DOHH2 (cell line): ENCODE data around the gene RSBN1.

Experiments
- H3F3A ChIP-seq: fragments of 200-600 bp; sonication (generic), shearing (Covaris generic); 2 replicates; pipeline ENCODE4 v1.6.0; 2016; ENCODE audit warnings: antibody characterized with exemption, mild to moderate bottlenecking; ENCODE audit not compliant: control insufficient read depth, insufficient read depth
- H3K27ac ChIP-seq: fragments of 200-600 bp; sonication (generic); 2 replicates; pipeline ENCODE4 v1.5.1; 2014; ENCODE audit warnings: low read depth, mild to moderate bottlenecking, low read length, moderate library complexity
- H3K27me3 ChIP-seq: fragments of 200-600 bp; sonication (generic); 2 replicates; pipeline ENCODE4 v1.6.1; 2014; ENCODE audit warnings: mild to moderate bottlenecking, low read length, mixed read lengths; ENCODE audit not compliant: control insufficient read depth
- H3K36me3 ChIP-seq: fragments of 200-600 bp; sonication (generic); 2 replicates; pipeline ENCODE4 v1.6.1; 2014; ENCODE audit warnings: mild to moderate bottlenecking, low read length, moderate library complexity, mixed read lengths; ENCODE audit not compliant: control insufficient read depth
- H3K4me1 ChIP-seq: fragments of 200-600 bp; sonication (generic); 2 replicates; pipeline ENCODE4 v1.6.1; 2014; ENCODE audit warnings: mild to moderate bottlenecking, low read length, mixed read lengths; ENCODE audit not compliant: control insufficient read depth
- H3K4me2 ChIP-seq: fragments of 200-600 bp; sonication (generic); 2 replicates; pipeline ENCODE4 v1.6.0; 2014; ENCODE audit warnings: mild to moderate bottlenecking, low read length, moderate library complexity
- H3K4me3 ChIP-seq: fragments of 200-600 bp; sonication (generic); 2 replicates; pipeline ENCODE4 v1.5.1; 2014; ENCODE audit warnings: mild to moderate bottlenecking, low read length, mixed read lengths
- H3K79me2 ChIP-seq: fragments of 200-600 bp; sonication (generic); 2 replicates; pipeline ENCODE4 v1.6.1; 2014; ENCODE audit warnings: mild to moderate bottlenecking, low read length, mixed read lengths; ENCODE audit not compliant: control insufficient read depth
- H3K9me2 ChIP-seq: fragments of 200-600 bp; sonication (generic); replicated peaks from 2 replicates; pipeline ENCODE4 v1.6.1; 2014; ENCODE audit warnings: mild to moderate bottlenecking, low read length, mixed read lengths; ENCODE audit not compliant: control insufficient read depth
- H3K9me3 ChIP-seq: fragments of 200-600 bp; sonication (generic); 2 replicates; pipeline ENCODE4 v1.6.1; 2014; ENCODE audit warnings: antibody characterized with exemption, low read length, mixed read lengths; ENCODE audit not compliant: control insufficient read depth, insufficient read depth
- H4K20me1 ChIP-seq: fragments of 200-600 bp; sonication (generic); 2 replicates; pipeline ENCODE4 v1.6.0; 2014; ENCODE audit warnings: low read depth, mild to moderate bottlenecking, antibody characterized with exemption, low read length, moderate library complexity; ENCODE audit not compliant: control insufficient read depth, insufficient read depth
- EZH2phosphoT487 ChIP-seq: fragments of 200-600 bp; sonication (generic); IDR thresholded peaks from 2 replicates; pipeline ENCODE4 v1.6.1; 2017; ENCODE audit warnings: borderline replicate concordance, mild to moderate bottlenecking, antibody characterized with exemption, low read length, moderate library complexity, mixed read lengths
- TF ChIP-seq, protein P1 (sequence below): fragments of 200-600 bp; sonication (generic); IDR thresholded peaks from one replicate; pipeline ENCODE4 v1.5.1; 2014; ENCODE audit warnings: antibody characterized with exemption, mild to moderate bottlenecking, low read depth, low read length; ENCODE audit not compliant: poor library complexity, severe bottlenecking

RSBN1 gene

DNA sequence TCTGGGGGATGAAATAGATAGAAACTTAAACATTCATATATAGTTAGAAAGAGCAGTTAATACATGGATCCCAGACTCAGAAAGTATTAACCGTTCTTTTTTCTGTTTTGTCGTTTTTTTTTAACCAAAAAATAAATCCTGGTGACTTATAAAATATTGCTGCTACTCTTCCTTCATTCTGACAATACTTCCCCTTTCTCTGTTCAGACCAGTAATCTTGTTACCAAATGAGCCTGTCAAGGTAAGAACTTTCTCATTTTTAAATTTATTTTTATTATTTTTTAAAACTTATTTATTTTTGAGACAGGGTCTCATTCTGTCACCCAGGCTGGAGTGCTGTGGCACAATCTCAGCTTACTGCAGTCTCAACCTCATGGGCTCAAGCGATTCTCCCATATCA is 45.5 kb upstream of the RSBN1 start:
- Histone ChIP-seq H3K9me2 (no peaks in the 10 kb centered on the region), H3K9me3 (no peaks in the 10 kb centered on the region), H3K4me1 (peaks cover 59% of the 10 kb centered on the region), H3K36me3 (peaks cover 53% of the 10 kb centered on the region), H3K4me2 (peak overlapping the region; percentile 72), H3K79me2 (peaks cover 30% of the 10 kb centered on the region), H3K27me3 (no peaks in the 10 kb centered on the region), H3K4me3 (peak overlapping the region; percentile 56; the same call in 1 of the 2 replicates), H3K27ac (peak overlapping the region; percentile 84; the same call in 1 of the 2 replicates), H4K20me1 (no peaks in the 10 kb centered on the region), H3F3A (peaks cover 17% of the 10 kb centered on the region)
- no peak for TF ChIP-seq EZH2phosphoT487
- TF ChIP-seq, protein P1, sequence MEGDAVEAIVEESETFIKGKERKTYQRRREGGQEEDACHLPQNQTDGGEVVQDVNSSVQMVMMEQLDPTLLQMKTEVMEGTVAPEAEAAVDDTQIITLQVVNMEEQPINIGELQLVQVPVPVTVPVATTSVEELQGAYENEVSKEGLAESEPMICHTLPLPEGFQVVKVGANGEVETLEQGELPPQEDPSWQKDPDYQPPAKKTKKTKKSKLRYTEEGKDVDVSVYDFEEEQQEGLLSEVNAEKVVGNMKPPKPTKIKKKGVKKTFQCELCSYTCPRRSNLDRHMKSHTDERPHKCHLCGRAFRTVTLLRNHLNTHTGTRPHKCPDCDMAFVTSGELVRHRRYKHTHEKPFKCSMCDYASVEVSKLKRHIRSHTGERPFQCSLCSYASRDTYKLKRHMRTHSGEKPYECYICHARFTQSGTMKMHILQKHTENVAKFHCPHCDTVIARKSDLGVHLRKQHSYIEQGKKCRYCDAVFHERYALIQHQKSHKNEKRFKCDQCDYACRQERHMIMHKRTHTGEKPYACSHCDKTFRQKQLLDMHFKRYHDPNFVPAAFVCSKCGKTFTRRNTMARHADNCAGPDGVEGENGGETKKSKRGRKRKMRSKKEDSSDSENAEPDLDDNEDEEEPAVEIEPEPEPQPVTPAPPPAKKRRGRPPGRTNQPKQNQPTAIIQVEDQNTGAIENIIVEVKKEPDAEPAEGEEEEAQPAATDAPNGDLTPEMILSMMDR: no peak

DNA sequence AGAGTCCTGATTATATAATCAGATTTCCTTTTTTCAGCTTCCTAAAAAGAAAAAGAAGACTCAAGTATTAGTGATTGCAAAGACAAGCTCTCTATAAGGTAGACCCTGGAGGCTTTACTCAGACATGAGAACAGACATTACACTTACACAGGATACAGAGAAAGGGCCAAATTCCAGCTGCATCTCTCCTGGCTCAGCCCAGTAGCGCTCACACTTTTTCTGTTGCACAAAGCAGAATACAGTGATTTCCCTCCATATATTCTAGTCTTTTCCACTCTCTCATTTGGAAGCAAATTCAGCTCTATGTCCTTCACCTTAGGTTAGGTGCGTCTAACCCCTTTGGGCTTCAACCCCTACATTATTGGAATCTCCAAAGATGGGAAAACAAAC is 44.1 kb upstream of the RSBN1 start:
- H3K9me2 ChIP-seq: no peaks in the 10 kb centered on the region
- H3K27me3 ChIP-seq: no peaks in the 10 kb centered on the region
- TF ChIP-seq EZH2phosphoT487: no peak
- TF ChIP-seq, protein P1: no peak
- H3K4me3 ChIP-seq: no peak overlapping the region
- peaks cover 46% of the 10 kb centered on the region for H3K4me1 ChIP-seq
- no peak overlapping the region for H3K4me2 ChIP-seq
- H3F3A ChIP-seq: peaks cover 17% of the 10 kb centered on the region
- H3K36me3 ChIP-seq: peaks cover 61% of the 10 kb centered on the region
- peaks cover 17% of the 10 kb centered on the region for H3K79me2 ChIP-seq
- H3K9me3 ChIP-seq: no peaks in the 10 kb centered on the region
- H4K20me1 ChIP-seq: no peaks in the 10 kb centered on the region
- no peak overlapping the region for H3K27ac ChIP-seq

DNA sequence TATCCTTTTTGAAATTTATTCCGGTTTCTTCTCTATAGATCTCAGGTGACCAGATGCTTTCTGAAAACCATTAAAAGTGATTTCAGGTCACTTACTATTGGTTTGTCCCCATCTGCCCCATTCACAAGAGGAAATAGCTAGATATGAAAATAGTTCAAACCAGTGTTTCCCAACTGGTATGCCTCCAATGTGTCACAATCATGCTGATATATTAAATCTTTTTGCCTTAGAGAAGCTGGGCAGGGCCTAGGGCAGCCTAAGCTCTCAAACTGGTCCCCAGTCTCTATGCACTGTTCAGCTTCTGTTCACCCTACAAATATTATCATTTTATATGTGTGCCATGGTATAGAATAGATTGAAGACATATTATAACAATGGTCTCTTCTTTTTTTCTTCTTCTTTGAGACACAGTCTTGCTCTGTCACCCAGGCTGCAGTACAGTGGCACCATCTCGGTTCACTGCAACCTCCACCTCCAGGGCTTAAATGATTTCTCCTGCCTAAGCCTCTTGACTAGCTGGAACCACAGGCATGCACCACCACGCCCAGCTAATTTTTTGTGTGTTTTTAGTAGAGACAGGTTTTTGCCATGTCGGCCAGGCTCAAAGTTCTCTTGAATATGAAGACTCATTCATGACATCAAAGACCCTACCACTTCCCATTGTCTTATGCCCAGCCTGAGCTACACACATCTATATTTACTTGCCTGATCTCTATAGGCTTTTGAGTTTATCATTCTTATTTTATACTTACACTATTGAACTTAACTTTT is 43.5 kb upstream of the RSBN1 start:
- Histone ChIP-seq H3K4me2 (no peak overlapping the region), H3K9me3 (no peaks in the 10 kb centered on the region), H3K27me3 (no peaks in the 10 kb centered on the region), H3K4me1 (peaks cover 42% of the 10 kb centered on the region), H3K9me2 (no peaks in the 10 kb centered on the region), H3K79me2 (peaks cover 13% of the 10 kb centered on the region), H4K20me1 (no peaks in the 10 kb centered on the region), H3K4me3 (no peak overlapping the region), H3K36me3 (peaks cover 64% of the 10 kb centered on the region), H3F3A (peaks cover 18% of the 10 kb centered on the region), H3K27ac (no peak overlapping the region)
- TF ChIP-seq, protein P1: no peak
- no peak for TF ChIP-seq EZH2phosphoT487
